Measurements from ENCODE around the gene VWA3A.
A peak's percentile ranks its signal among the peaks of the same experiment; 100 is the strongest.

Gene VWA3A

GRCh38 chr16:22075043-22075757, 17.1 kb upstream of the VWA3A start:
- H3K4me3 ChIP-seq (ENCODE audit: low read depth, low read length): no peak overlapping the region
- DNase-seq (ENCODE audit: low read depth): no peak
- no peak for TF ChIP-seq CTCF (IDR thresholded peaks at IDR 0.05; ENCODE audit: low read depth, low read length, missing control alignments)
- in situ Hi-C loops (cut with HindIII; ENCODE audit: low sequenced_read_pairs): loop anchor here (25.0 kb wide), 1 partner anchor 112 kb away; no protein-coding TSS in a partner anchor

GRCh38 chr16:22075776-22076175, 16.6 kb upstream of the VWA3A start:
- in situ Hi-C loops (cut with HindIII; ENCODE audit: low sequenced_read_pairs): loop anchor here (25.0 kb wide), 1 partner anchor 112 kb away; no protein-coding TSS in a partner anchor
- no peak overlapping the region for H3K4me3 ChIP-seq (ENCODE audit: low read depth, low read length)
- no peak for DNase-seq (ENCODE audit: low read depth)
- TF ChIP-seq CTCF (IDR thresholded peaks at IDR 0.05; ENCODE audit: low read depth, low read length, missing control alignments): no peak

GRCh38 chr16:22077700-22078313, 14.5 kb upstream of the VWA3A start:
- H3K4me3 ChIP-seq (ENCODE audit: low read depth, low read length): no peak overlapping the region
- peak; percentile 39 for DNase-seq (ENCODE audit: low read depth)
- in situ Hi-C loops (cut with HindIII; ENCODE audit: low sequenced_read_pairs): loop anchor here (25.0 kb wide), 1 partner anchor 109 kb away; no protein-coding TSS in a partner anchor
- TF ChIP-seq CTCF (IDR thresholded peaks at IDR 0.05; ENCODE audit: low read depth, low read length, missing control alignments): peak; percentile 85

GRCh38 chr16:22078656-22079055, 13.7 kb upstream of the VWA3A start:
- H3K4me3 ChIP-seq (ENCODE audit: low read depth, low read length): no peak overlapping the region
- in situ Hi-C loops (cut with HindIII; ENCODE audit: low sequenced_read_pairs): loop anchor here (25.0 kb wide), 1 partner anchor 109 kb away; no protein-coding TSS in a partner anchor
- no peak for TF ChIP-seq CTCF (IDR thresholded peaks at IDR 0.05; ENCODE audit: low read depth, low read length, missing control alignments)
- no peak for DNase-seq (ENCODE audit: low read depth)

- no peak for DNase-seq (ENCODE audit: low read depth)
- H3K4me3 ChIP-seq (ENCODE audit: low read depth, low read length): no peak overlapping the region
- in situ Hi-C loops (cut with HindIII; ENCODE audit: low sequenced_read_pairs): loop anchor here (5.0 to 25.0 kb wide), 2 partner anchors 79 to 106 kb away; partner anchors contain the start of gene PDZD9
Observed at GRCh38 chr16:22081050-22081449, 11.3 kb upstream of the VWA3A start.

More at GRCh38 chr16:22081050-22081449, 11.3 kb upstream of the VWA3A start:
- TF ChIP-seq CTCF (IDR thresholded peaks at IDR 0.05; ENCODE audit: low read depth, low read length, missing control alignments): no peak

Data from astrocyte of the cerebellum (primary cell).